GM21526 (cell line): ENCODE measurements around the gene LIG1.
A peak's percentile ranks its signal among the peaks of the same experiment; 100 is the strongest.

Experiments used
- ATAC-seq: cut with Tn5 transposase; IDR thresholded peaks from one replicate; pipeline ENCODE4 v1.9.1; 2021; ENCODE audit warnings: moderate library complexity; ENCODE audit not compliant: unreplicated experiment, low FRiP score

The LIG1 gene

GRCh38 chr19:48169939-48170803 lies at the start of gene LIG1, which contains the start of gene ZSWIM9:
Gene LIG1 (minus strand): TSS chr19:48170344. CDS start chr19:48165566, 4,778 bp downstream.
Gene ZSWIM9 (plus strand): TSS chr19:48170680. CDS start chr19:48171803, 1,123 bp downstream.
- ATAC-seq = peak; percentile 67

GRCh38 chr19:48218997-48219396 lies 48.9 kb upstream of the LIG1 start:
- no peak for ATAC-seq

- no peak for ATAC-seq
These were observed 46.8 kb upstream of the LIG1 start for GRCh38 chr19:48216933-48217332.

- no peak for ATAC-seq
These were observed 43.8 kb upstream of the LIG1 start for GRCh38 chr19:48213959-48214358.

DNA sequence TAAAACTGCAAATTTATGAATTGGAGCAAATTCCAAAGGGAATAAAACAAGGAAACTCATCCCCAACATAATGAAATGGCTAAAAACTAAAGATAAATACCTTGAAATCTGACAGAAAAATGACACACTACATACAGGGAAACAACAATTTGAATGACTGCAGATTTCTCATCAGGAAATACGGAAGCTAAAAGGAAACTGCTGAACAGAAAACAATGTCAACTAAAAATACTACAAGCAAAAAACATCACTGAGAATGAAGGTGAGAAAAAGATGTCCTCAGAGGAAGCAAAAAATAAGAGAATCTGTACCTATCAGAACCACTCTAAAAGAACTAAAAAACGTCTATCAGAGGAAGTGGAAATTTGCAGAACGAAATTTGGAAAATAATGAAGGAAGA lies 39.9 kb upstream of the LIG1 start:
- no peak for ATAC-seq

- no peak for ATAC-seq
These were observed 36.4 kb upstream of the LIG1 start for GRCh38 chr19:48206397-48207093.

DNA sequence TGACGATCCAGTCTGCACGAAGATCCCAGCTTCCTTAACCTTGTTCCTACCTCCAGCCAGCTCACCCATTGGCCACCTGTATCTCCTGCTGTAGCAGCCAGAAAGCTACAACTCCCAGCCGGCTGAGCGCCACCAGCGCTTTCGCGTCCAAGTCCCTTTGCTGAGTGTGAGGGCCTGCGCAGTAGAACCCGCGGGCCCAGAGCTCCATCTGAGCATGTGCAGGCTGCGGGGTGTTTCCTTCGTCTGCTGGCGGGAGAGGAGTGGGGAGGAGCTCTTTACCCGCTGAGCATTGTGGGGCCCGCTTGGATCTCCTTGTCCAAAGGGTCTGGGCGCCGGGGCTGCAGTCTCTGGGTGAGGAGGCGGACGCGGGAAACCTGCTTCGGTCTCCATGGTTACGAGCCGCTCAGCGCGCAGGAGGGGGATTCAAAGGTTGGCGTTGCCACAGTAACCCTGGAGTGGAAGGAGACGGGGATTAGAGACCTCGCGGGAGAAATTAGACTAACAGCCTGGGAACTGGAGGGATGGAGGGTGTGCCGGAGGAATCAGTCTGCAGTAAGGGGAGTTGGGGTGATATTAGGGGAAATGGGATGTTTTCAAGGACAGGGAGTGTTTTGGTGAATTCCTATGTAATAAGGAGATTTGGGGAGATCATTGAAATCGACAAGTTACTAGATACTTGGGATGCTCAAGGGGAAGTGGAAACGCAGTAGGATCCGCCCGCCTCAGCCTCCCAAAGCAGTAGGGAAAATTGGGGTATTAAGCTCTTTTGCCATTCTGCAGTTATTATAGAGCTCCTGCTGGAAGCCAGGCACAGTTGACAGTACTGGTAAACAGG lies 33.9 kb upstream of the LIG1 start:
- ATAC-seq = peak; percentile 80

DNA sequence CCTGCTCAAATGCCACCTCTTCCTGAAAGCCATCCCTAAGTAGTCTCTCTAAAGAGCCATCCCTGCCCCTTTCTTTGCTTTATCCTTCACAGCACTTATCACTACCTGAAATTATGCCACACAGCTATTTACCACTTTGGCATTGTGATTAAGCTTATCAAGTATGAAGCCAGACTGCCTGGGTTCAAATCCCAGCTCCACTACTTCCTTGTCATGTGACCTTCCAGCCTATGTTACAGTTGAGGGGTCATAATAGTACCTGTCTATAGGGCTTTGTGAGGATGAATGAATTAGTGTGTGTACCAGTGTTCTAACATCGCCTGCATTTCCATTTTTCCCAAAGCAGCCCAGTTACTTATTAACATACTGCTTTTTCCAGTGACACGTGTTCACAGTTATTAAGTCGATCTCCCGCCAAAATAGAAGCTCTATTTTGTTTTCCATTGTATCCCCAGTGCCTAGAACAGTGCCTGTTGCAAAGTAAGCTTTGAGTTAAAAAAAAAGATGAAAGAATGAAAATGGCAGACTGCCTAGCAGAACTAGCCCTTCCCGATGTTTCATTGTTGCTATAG lies 33.2 kb upstream of the LIG1 start:
- ATAC-seq = no peak

DNA sequence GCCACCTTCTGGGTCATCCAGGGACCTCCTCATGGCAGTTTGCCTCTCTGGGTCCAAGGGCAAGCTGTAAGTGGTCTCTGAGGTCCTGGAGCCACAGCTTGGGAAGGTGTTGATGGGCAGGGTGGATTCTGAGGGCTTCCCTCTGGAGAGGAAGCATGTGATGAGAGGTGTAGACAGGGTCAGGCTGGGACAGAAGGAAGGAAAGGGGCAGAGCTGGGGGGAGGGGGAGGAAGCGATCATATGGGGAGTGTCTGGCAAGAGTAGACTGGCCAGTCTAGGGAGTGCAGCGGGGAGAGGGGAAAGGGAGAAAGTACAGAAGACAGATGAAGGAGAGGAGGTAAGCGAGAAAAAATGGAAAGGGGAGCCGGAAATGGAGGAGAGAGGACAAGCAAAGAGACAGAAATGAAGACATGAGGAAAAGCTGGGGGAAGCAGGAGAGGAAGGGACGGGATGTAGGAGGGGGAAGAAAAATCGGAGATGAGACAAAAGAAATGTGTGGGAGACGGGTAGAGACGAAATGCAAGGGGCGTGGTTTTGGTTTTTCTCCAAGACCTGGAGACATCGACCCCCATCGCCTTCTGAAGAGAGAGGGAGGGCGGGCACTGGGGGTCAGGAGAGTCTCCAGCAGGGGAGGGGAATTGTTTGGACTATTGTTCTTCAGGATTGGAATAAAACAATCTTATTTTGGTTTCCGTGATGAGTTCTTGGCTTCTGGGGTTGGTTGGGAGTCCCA lies 27.0 kb upstream of the LIG1 start:
- no peak for ATAC-seq

DNA sequence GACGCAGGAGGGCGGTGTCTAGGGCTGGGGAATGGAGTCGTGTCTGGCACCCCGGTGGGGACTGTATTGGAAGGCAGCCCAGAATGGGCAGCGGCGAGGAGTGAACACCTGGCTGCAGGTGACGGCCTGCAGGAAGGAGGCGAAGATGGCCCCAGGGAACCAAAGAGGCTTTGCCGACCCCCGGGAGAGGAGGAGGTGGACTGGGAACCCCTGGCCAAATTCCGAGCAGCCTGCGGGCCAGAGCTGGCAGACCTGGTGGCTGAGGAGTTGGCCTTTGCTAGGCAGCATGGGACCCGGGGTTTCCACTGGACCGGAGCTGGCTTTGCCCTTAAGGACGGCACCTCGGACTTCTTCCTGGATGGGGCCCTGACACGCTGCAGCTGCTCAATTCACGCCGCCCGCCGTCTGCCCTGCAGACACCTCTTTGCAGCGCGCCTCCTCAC lies 26.2 kb upstream of the LIG1 start:
- no peak for ATAC-seq

- ATAC-seq = no peak
These were observed 25.0 kb upstream of the LIG1 start for GRCh38 chr19:48194844-48195830.

DNA sequence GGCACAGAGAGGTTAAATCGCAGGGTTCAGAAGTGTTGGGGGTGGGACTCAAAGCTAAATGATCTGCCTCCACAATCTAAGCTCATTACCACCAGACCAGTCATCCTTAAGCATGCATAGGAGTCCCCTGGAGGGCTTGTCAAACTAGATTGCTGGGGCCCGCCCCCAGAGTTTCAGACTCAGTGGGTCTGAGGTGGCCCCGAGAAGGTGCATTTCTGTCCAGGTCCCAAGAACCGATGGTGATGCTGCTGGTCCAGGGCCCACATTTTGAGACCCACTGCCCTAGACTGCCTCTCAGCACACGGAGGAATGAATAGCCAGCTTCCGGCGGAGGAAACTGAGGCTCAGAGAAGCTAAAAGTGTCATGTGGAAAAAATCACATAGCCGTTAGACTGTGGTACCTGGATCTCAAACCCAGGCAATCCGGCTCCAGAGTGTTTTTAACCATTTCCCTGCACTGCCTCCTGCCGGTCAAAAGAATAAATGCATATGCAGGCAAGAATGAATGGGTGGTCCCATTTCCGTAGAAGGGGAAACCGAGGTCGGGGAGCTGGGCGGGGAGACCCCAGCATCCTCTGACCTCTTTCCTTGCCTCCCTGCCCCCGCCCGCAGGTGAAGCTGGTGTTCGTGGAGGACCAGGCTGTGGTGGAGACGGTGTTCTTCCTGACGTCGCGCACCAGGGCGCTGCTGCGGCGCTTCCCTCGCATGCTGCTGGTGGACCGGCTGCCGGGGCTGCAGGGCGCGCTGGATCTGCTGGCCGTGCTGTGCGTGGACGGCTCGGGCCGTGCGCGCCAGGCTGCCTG lies 24.1 kb upstream of the LIG1 start:
- ATAC-seq = no peak

- ATAC-seq = no peak
These were observed 22.6 kb upstream of the LIG1 start for GRCh38 chr19:48192750-48193149.

DNA sequence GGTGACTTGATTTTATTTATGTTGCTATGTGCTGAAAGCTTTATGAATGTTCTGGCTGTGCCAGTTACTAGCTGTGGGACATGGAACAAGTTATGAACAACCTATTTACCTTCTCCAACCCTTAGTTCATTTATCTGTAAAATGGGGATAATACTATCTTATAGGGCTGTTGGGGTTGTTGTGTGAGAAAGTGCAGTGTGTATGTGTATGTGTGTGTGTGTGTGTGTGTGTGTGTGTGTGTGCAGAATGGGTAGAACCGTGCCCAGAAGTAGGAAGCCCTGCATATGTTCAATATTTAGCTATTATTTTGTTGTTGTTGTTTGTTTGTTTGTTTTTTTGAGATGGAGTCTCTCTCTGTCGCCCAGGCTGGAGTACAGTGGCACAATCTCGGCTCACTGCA lies 20.7 kb upstream of the LIG1 start:
- no peak for ATAC-seq

DNA sequence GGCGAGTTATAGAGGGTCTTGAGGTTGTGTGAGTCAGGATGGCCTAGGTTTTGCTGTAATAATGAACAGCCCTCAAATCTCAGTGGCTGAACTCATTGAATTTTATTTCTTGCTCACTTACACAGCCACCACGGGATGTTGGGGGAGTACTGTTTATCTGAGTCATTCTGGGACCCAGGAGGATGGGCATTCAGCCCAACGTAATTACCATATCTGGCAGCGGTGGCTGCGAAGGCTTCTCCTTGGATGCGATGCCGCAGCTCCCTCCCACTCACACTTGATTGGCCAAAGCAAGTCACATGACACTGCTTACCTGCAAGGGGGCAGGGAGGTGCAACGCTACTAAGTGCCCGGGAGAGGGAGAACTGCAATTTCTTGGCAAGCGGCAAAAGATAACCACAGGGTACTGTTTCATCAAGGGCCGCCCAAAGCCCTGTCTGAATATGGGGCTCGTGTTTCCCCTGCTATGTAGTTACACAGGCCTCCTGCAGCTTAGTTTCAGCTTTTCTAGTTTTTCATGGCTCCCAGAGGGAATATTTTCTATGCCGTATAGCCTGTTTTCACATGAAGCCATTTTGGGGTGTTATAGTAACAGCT lies 20.2 kb upstream of the LIG1 start:
- no peak for ATAC-seq

DNA sequence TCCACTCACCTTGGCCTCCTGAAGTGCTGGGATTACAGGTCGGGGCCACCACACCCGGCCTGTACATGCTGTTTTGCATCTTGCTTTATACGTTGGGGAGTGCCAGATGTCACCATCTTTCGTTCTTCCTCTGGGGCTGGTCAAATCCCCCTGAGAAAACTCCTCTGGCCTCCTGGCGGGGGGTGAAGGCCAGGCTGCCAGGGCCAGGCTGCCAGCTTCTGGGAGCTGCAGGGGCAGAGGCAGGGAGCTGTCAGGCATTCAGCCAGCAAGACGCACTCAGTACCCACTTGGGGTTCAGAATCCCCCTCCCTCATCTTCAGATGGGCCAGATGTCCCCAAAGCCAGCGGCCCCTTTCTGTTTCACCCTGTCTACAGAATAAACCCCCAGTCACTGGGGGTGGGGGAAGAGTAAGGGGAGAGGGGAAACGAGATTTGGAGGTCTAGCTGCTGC lies 16.4 kb upstream of the LIG1 start:
- ATAC-seq = no peak

GRCh38 chr19:48186015-48186414 lies 15.9 kb upstream of the LIG1 start:
- ATAC-seq = no peak
